ENCODE data around the gene FEM1B.

The FEM1B gene

GRCh38 chr15:68278345-68278594, 725 bp downstream of the FEM1B start (continued):
- TF ChIP-seq CTCF (tag by site-specific recombination; IDR thresholded peaks at IDR 0.05) (peak; percentile 97), SCRT2 (tag by site-specific recombination; IDR thresholded peaks at IDR 0.05) (peak; percentile 42), ZNF513 (tag by site-specific recombination; IDR thresholded peaks at IDR 0.05) (no peak), ZNF837 (tag by site-specific recombination; IDR thresholded peaks at IDR 0.05) (0 out of 2 replicates have a peak, but pooled peaks have one; percentile 42)

GRCh38 chr15:68278595-68279405, 1.3 kb downstream of the FEM1B start:
- Histone ChIP-seq H3K4me1 (ENCODE audit: control insufficient read depth, insufficient read depth, low read length) (peaks cover 13% of the 10 kb centered on the region; the same call in 1 of the 2 replicates), H3K36me3 (ENCODE audit: control insufficient read depth in 2 of 2, insufficient read depth in 1 of 2, low read length in 2 of 2) (peaks cover 2 to 9% of the 10 kb centered on the region in 2 experiments; a peak in 2 of 3 replicates), H3K27ac (ENCODE audit: extremely low read depth, low read depth, low read length) (peak overlapping the region; percentile 97), H3K9me3 (ENCODE audit: control insufficient read depth, insufficient read depth, low read depth, low read length) (no peaks in the 10 kb centered on the region), H3K4me3 (ENCODE audit: low read depth, low read length) (peak overlapping the region; percentile 95)
- POLR2A ChIA-PET = interaction anchor here (1.1 kb wide), 2 partner anchors 14 to 83 kb away, joined by 3 read pairs; no protein-coding TSS in a partner anchor
- CTCF ChIA-PET = interaction anchor here (0.8 to 4.3 kb wide), 5 partner anchors 16 to 28 kb away, joined by 3 to 31 read pairs (median 4); no protein-coding TSS in a partner anchor
- TF ChIP-seq GLI4 (tag by site-specific recombination; IDR thresholded peaks at IDR 0.05) = peak; percentile 93; the same call in 1 of the 2 replicates
- peak; percentile 78 for TF ChIP-seq SP2 (tag by site-specific recombination; IDR thresholded peaks at IDR 0.05)
- TF ChIP-seq ZNF10 (tag by site-specific recombination; IDR thresholded peaks at IDR 0.05) = peak; percentile 54
- peak; percentile 79 for TF ChIP-seq KLF1 (tag by site-specific recombination; IDR thresholded peaks at IDR 0.05)
- TF ChIP-seq ZNF501 (tag by site-specific recombination; IDR thresholded peaks at IDR 0.05) = peak; percentile 91
- peak; percentile 89 for TF ChIP-seq ZFP37 (tag by site-specific recombination; IDR thresholded peaks at IDR 0.05)
- TF ChIP-seq ZNF843 (tag by site-specific recombination; IDR thresholded peaks at IDR 0.05) = peak; percentile 78
- TF ChIP-seq ZNF555 (tag by site-specific recombination; conservative IDR thresholded peaks at IDR 0.05) = no peak
- peak; percentile 90 for TF ChIP-seq ZBTB20 (tag by site-specific recombination; IDR thresholded peaks at IDR 0.05)
- no peak; the same call in 1 of the 2 replicates for TF ChIP-seq ZNF777 (tag by site-specific recombination; IDR thresholded peaks at IDR 0.05; ENCODE audit: borderline replicate concordance)
- TF ChIP-seq ZNF610 (tag by site-specific recombination; IDR thresholded peaks at IDR 0.05; ENCODE audit: borderline replicate concordance) = peak; percentile 72; the same call in 1 of the 2 replicates
- TF ChIP-seq ZNF239 (tag by site-specific recombination; IDR thresholded peaks at IDR 0.05) = 0 out of 2 replicates have a peak, but pooled peaks have one; percentile 24
- TF ChIP-seq ZXDB (tag by site-specific recombination; IDR thresholded peaks at IDR 0.05) = peak; percentile 84; the same call in 1 of the 2 replicates
- TF ChIP-seq ZNF157 (tag by site-specific recombination; IDR thresholded peaks at IDR 0.05) = 0 out of 2 replicates have a peak, but pooled peaks have one; percentile 34
- no peak for TF ChIP-seq ZNF449 (tag by site-specific recombination; IDR thresholded peaks at IDR 0.05)
- no peak for TF ChIP-seq ZNF114 (tag by site-specific recombination; IDR thresholded peaks at IDR 0.05)
- TF ChIP-seq SCRT1 (tag by site-specific recombination; IDR thresholded peaks at IDR 0.05; ENCODE audit: borderline replicate concordance) = no peak
- peak; percentile 83 for TF ChIP-seq ZNF639 (tag by site-specific recombination; IDR thresholded peaks at IDR 0.05)
- TF ChIP-seq ZBTB10 (tag by site-specific recombination; IDR thresholded peaks at IDR 0.05) = peak; percentile 84
- peak; percentile 83 for TF ChIP-seq ZNF366 (tag by site-specific recombination; conservative IDR thresholded peaks at IDR 0.05)
- peak; percentile 97 for TF ChIP-seq KLF16 (tag by site-specific recombination; IDR thresholded peaks at IDR 0.05)
- peak; percentile 83 for TF ChIP-seq SP7 (tag by site-specific recombination; IDR thresholded peaks at IDR 0.05)
